ENCODE data around the gene RANGAP1.
A peak's percentile ranks its signal among the peaks of the same experiment; 100 is the strongest.

RANGAP1 gene

GRCh38 chr22:41288245-41288946, 2.4 kb upstream of the RANGAP1 start:
- TF ChIP-seq CTCF (IDR thresholded peaks at IDR 0.05; ENCODE audit: borderline replicate concordance, insufficient read depth, low read depth, low read length), result no peak
- H3K4me3 ChIP-seq (ENCODE audit: low read depth, low read length), result no peak overlapping the region

- H3K4me3 ChIP-seq (ENCODE audit: low read depth, low read length), result peak overlapping the region; percentile 57
- no peak for TF ChIP-seq CTCF (IDR thresholded peaks at IDR 0.05; ENCODE audit: borderline replicate concordance, insufficient read depth, low read depth, low read length)
Measured at GRCh38 chr22:41286639-41287091, 678 bp upstream of the RANGAP1 start.

GRCh38 chr22:41285441-41285819, 557 bp downstream of the RANGAP1 start:
- H3K4me3 ChIP-seq (ENCODE audit: low read depth, low read length), result peak overlapping the region; percentile 85
- no peak for TF ChIP-seq CTCF (IDR thresholded peaks at IDR 0.05; ENCODE audit: borderline replicate concordance, insufficient read depth, low read depth, low read length)

- TF ChIP-seq CTCF (IDR thresholded peaks at IDR 0.05; ENCODE audit: borderline replicate concordance, insufficient read depth, low read depth, low read length), result no peak
- no peak overlapping the region for H3K4me3 ChIP-seq (ENCODE audit: low read depth, low read length)
Measured at GRCh38 chr22:41284465-41284864, 1.5 kb downstream of the RANGAP1 start.

GRCh38 chr22:41280854-41281253, 5.1 kb downstream of the RANGAP1 start:
- TF ChIP-seq CTCF (IDR thresholded peaks at IDR 0.05; ENCODE audit: borderline replicate concordance, insufficient read depth, low read depth, low read length), result no peak
- no peak overlapping the region for H3K4me3 ChIP-seq (ENCODE audit: low read depth, low read length)

GRCh38 chr22:41280065-41280464, 5.9 kb downstream of the RANGAP1 start:
- TF ChIP-seq CTCF (IDR thresholded peaks at IDR 0.05; ENCODE audit: borderline replicate concordance, insufficient read depth, low read depth, low read length), result no peak
- no peak overlapping the region for H3K4me3 ChIP-seq (ENCODE audit: low read depth, low read length)

- H3K4me3 ChIP-seq (ENCODE audit: low read depth, low read length), result no peak overlapping the region
- no peak for TF ChIP-seq CTCF (IDR thresholded peaks at IDR 0.05; ENCODE audit: borderline replicate concordance, insufficient read depth, low read depth, low read length)
Measured at GRCh38 chr22:41274856-41275255, 11.1 kb downstream of the RANGAP1 start.
